Gastroesophageal sphincter (tissue), 4 donors: ENCODE data around the gene USPL1. TPM values are rescaled to one million over a fixed set of nuclear protein-coding genes. Genes with fewer than 3 reads are reported as not detected.

Experiments
- ATAC-seq: fragments of 150-250 bp; one replicate; pipeline ENCODE4 v1.9.1; 2016; ENCODE audit warnings: mild to moderate bottlenecking, moderate library complexity
- H3K27ac ChIP-seq, 4 donors: fragments of 200-600 bp; sonication (generic) in 3 of 4; 1 replicate in 3 of 4; 2 replicates in 1 of 4; pipeline ENCODE4 v1.5.1; 2016 to 2019
- H3K27me3 ChIP-seq: fragments of 200-600 bp; sonication (generic); one replicate; pipeline ENCODE4 v1.5.1; 2019
- H3K36me3 ChIP-seq, 2 donors: fragments of 200-600 bp; sonication (generic); one replicate each; pipeline ENCODE4 v1.5.1; 2019; ENCODE audit warnings: control low read depth in 1 of 2
- H3K4me1 ChIP-seq, 3 donors: fragments of 200-600 bp; sonication (generic); 1 replicate in 2 of 3; 2 replicates in 1 of 3; pipeline ENCODE4 v1.5.1; 2016 to 2019; ENCODE audit warnings: control low read depth in 2 of 3
- H3K4me3 ChIP-seq, 2 donors: fragments of 200-600 bp; sonication (generic); one replicate each; pipeline ENCODE4 v1.5.1; 2019; ENCODE audit warnings: mild to moderate bottlenecking in 1 of 2, moderate library complexity in 1 of 2
- H3K9me3 ChIP-seq, 3 donors: fragments of 200-600 bp; sonication (generic); one replicate each; pipeline ENCODE4 v1.5.1; 2017 to 2019; ENCODE audit warnings: control low read depth in 2 of 3
- EP300 ChIP-seq: sonication (generic); formaldehyde crosslinking; IDR thresholded peaks from one replicate; pipeline ENCODE4 v1.6.1; 2017; ENCODE audit warnings: antibody characterized with exemption, mild to moderate bottlenecking
- POLR2A ChIP-seq, 2 donors: fragments of 450-650 bp; IDR thresholded peaks; one replicate each; pipeline ENCODE4 v1.6.1; 2017; ENCODE audit warnings: antibody characterized with exemption in 2 of 2, mild to moderate bottlenecking in 2 of 2, moderate library complexity in 1 of 2
- POLR2AphosphoS5 ChIP-seq: sonication (generic); formaldehyde crosslinking; IDR thresholded peaks from one replicate; pipeline ENCODE4 v1.6.1; 2017; ENCODE audit warnings: antibody characterized with exemption
- WGBS, 2 donors: methylation state at CpG; one replicate each; pipeline ENCODE4 v1.1.5; 2018; ENCODE audit warnings: low coverage in 1 of 2; 5-methylcytosine and 5-hydroxymethylcytosine counted together
- total RNA-seq, 4 donors: library from RNA; depleted of rRNA; stranded (reverse); fragments of >200 nt; gene quantifications; one replicate each; pipeline ENCODE4 v1.1.0, GENCODE V29; 2016
- TF ChIP-seq, protein P1 (sequence below), 4 experiments: fragments of 200-600 bp in 2 of 4; fragments of 450-650 bp in 2 of 4; sonication (generic) in 1 of 4; IDR thresholded peaks; one replicate each; pipeline ENCODE4 v1.5.1; 2017 to 2019; ENCODE audit warnings: antibody characterized with exemption in 4 of 4, mild to moderate bottlenecking in 2 of 4, moderate library complexity in 2 of 4

The USPL1 gene
- total RNA-seq, 4 donors from 2014 or later, result 17.3 to 30.2 (median 23.5) TPM

- no peaks in the 10 kb centered on the region for H3K9me3 ChIP-seq
- ATAC-seq, result no peak
- no peaks in the 10 kb centered on the region for H3K27me3 ChIP-seq
- 73 to 77% methylated on average over 5 of the region's 5 CpGs for WGBS, 2 donors
- peak overlapping the region in 1 of 2 donors; percentile 64 for H3K4me3 ChIP-seq
- no peak for TF ChIP-seq POLR2A (IDR thresholded peaks at IDR 0.05)
- H3K4me1 ChIP-seq, result peaks cover 7 to 57% (median 20%) of the 10 kb centered on the region in 3 donors
- H3K27ac ChIP-seq, result no peak overlapping the region
- peaks cover 0 to 23% of the 10 kb centered on the region in 2 donors for H3K36me3 ChIP-seq
Observed at GRCh38 chr13:30619731-30620130, 2.0 kb downstream of the USPL1 start.

DNA sequence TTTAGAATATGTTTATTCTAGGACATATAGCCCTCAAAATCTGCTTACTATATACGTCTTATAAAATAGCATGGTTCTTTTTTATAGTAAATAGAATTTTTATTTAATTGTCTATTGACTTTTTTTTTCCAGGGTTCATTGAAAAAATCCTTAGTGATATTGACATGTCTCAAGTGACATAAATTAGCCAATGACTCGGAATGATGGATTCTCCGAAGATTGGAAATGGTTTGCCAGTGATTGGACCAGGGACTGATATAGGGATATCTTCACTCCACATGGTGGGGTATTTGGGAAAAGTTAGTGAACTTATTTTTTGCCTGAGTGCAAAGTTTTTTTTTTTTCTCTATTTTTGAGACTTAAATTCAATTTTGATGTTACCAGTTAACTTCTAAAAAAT is 3.2 kb downstream of the USPL1 start:
- TF ChIP-seq POLR2AphosphoS5 (no peak), POLR2A (IDR thresholded peaks at IDR 0.05) (no peak), EP300 (no peak)
- TF ChIP-seq, protein P1, sequence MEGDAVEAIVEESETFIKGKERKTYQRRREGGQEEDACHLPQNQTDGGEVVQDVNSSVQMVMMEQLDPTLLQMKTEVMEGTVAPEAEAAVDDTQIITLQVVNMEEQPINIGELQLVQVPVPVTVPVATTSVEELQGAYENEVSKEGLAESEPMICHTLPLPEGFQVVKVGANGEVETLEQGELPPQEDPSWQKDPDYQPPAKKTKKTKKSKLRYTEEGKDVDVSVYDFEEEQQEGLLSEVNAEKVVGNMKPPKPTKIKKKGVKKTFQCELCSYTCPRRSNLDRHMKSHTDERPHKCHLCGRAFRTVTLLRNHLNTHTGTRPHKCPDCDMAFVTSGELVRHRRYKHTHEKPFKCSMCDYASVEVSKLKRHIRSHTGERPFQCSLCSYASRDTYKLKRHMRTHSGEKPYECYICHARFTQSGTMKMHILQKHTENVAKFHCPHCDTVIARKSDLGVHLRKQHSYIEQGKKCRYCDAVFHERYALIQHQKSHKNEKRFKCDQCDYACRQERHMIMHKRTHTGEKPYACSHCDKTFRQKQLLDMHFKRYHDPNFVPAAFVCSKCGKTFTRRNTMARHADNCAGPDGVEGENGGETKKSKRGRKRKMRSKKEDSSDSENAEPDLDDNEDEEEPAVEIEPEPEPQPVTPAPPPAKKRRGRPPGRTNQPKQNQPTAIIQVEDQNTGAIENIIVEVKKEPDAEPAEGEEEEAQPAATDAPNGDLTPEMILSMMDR (IDR thresholded peaks at IDR 0.05), result no peak
- peaks cover 0 to 26% of the 10 kb centered on the region in 2 donors for H3K36me3 ChIP-seq
- no peak for ATAC-seq
- H3K4me3 ChIP-seq, result no peak overlapping the region
- H3K27ac ChIP-seq, result no peak overlapping the region
- H3K27me3 ChIP-seq, result no peaks in the 10 kb centered on the region
- H3K4me1 ChIP-seq, result peaks cover 7 to 50% (median 17%) of the 10 kb centered on the region in 3 donors
- H3K9me3 ChIP-seq, result no peaks in the 10 kb centered on the region
- WGBS, 2 donors, result 78 to 80% methylated on average over 2 to 3 of the region's 3 CpGs

DNA sequence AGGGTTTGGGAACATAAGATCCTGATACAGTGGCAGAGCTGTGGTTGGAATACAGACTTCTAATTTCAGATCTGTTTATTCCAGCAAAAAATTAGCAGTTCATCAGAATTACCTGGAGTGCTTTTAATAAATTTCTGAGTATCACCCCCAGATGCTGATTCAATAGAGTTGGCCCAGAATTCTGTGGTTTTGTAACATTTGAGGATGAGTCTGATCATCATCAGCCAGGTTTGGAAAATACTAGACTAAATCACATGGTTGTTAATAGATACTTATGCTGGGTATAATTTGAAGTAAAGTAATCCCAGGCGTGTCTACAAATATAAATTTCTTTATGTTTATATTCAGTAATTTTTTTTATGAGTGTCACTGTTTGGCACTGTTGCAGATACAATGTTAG is 4.8 kb downstream of the USPL1 start:
- H3K27ac ChIP-seq, result no peak overlapping the region
- peaks cover 0 to 26% of the 10 kb centered on the region in 2 donors for H3K36me3 ChIP-seq
- no peak for ATAC-seq
- WGBS, 2 donors, result 44 to 77% methylated on average over 1 of the region's 1 CpG
- H3K4me3 ChIP-seq, result no peak overlapping the region
- H3K27me3 ChIP-seq, result no peaks in the 10 kb centered on the region
- no peak for TF ChIP-seq POLR2A (IDR thresholded peaks at IDR 0.05)
- no peak for TF ChIP-seq EP300
- no peak for TF ChIP-seq POLR2AphosphoS5
- TF ChIP-seq, protein P1 (IDR thresholded peaks at IDR 0.05), result no peak
- H3K9me3 ChIP-seq, result no peaks in the 10 kb centered on the region
- H3K4me1 ChIP-seq, result peaks cover 7 to 64% (median 17%) of the 10 kb centered on the region in 3 donors

DNA sequence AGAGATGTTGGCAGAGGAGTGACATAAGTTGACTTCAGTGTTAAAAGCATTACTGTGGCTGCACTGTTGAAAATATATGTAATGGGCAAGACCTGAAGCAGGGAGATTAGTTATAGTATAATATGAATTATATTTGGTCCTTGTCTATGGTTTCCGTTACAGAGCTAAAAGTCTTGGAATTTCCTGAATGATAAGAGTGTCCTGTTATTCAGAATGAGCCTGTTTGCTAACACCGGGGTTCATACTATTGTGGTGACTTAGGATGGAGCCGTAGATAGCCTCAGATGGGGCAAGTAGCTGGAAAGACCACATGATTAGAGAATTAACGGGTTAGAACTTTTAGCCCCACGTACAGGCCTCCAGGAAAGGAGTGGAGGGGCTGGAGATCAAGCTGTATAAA is 5.7 kb downstream of the USPL1 start:
- no peaks in the 10 kb centered on the region for H3K9me3 ChIP-seq
- no peak overlapping the region for H3K4me3 ChIP-seq
- peaks cover 7 to 66% (median 17%) of the 10 kb centered on the region in 3 donors for H3K4me1 ChIP-seq
- ATAC-seq, result no peak
- TF ChIP-seq EP300 (no peak), POLR2A (IDR thresholded peaks at IDR 0.05) (no peak), POLR2AphosphoS5 (no peak)
- TF ChIP-seq, protein P1 (IDR thresholded peaks at IDR 0.05), result no peak
- no peaks in the 10 kb centered on the region for H3K27me3 ChIP-seq
- no peak overlapping the region for H3K27ac ChIP-seq
- WGBS, 2 donors, result 75 to 80% methylated on average over 3 to 5 of the region's 5 CpGs
- H3K36me3 ChIP-seq, result peaks cover 0 to 30% of the 10 kb centered on the region in 2 donors

- no peak overlapping the region for H3K4me3 ChIP-seq
- H3K9me3 ChIP-seq, result no peaks in the 10 kb centered on the region
- H3K4me1 ChIP-seq, result peaks cover 2 to 59% (median 6%) of the 10 kb centered on the region in 3 donors
- no peak for ATAC-seq
- no peak for TF ChIP-seq POLR2AphosphoS5
- TF ChIP-seq POLR2A (IDR thresholded peaks at IDR 0.05), result no peak
- TF ChIP-seq EP300, result no peak
- TF ChIP-seq, protein P1 (IDR thresholded peaks at IDR 0.05), result no peak
- WGBS, 2 donors, result 79 to 88% methylated on average over 1 of the region's 1 CpG
- H3K27ac ChIP-seq, result no peak overlapping the region
- H3K27me3 ChIP-seq, result no peaks in the 10 kb centered on the region
- H3K36me3 ChIP-seq, result peaks cover 0 to 43% of the 10 kb centered on the region in 2 donors
Observed at GRCh38 chr13:30624630-30625029, 6.9 kb downstream of the USPL1 start.
